GM23338 (cell line): Measurements from ENCODE around the gene PARP1.

ENCODE experiments used
- CREB1 ChIP-seq: fragments of 250-450 bp; sonication (Bioruptor Pico); IDR thresholded peaks from 2 replicates; pipeline ENCODE4 v1.5.0; 2020; ENCODE audit warnings: low read depth, mild to moderate bottlenecking, moderate library complexity
- ETS1 ChIP-seq: IDR thresholded peaks from 2 replicates; pipeline ENCODE4 v1.6.1; 2016; ENCODE audit warnings: antibody characterized with exemption
- EZH2 ChIP-seq: fragments of 200-600 bp; sonication (generic); IDR thresholded peaks from one replicate; pipeline ENCODE4 v1.8.0; 2017; ENCODE audit warnings: antibody characterized with exemption, mild to moderate bottlenecking, low read depth; ENCODE audit not compliant: unreplicated experiment
- EZH2phosphoT487 ChIP-seq: fragments of 200-600 bp; sonication (generic); IDR thresholded peaks from one replicate; pipeline ENCODE4 v1.8.1; 2018; ENCODE audit warnings: antibody characterized with exemption; ENCODE audit not compliant: unreplicated experiment
- JUNB ChIP-seq: IDR thresholded peaks from one replicate; pipeline ENCODE4 v1.6.1; 2016; ENCODE audit warnings: antibody characterized with exemption; ENCODE audit not compliant: unreplicated experiment
- NANOG ChIP-seq: IDR thresholded peaks from 2 replicates; pipeline ENCODE4 v1.6.1; 2016; ENCODE audit warnings: antibody characterized with exemption, borderline replicate concordance
- POLR2AphosphoS5 ChIP-seq: IDR thresholded peaks from 2 replicates; pipeline ENCODE4 v1.6.1; 2016; ENCODE audit warnings: antibody characterized with exemption, low read depth
- REST ChIP-seq: IDR thresholded peaks from one replicate; pipeline ENCODE4 v1.6.1; 2018; ENCODE audit warnings: antibody characterized with exemption; ENCODE audit not compliant: unreplicated experiment
- STAT1 ChIP-seq: IDR thresholded peaks from one replicate; pipeline ENCODE4 v1.6.1; 2016; ENCODE audit warnings: antibody characterized with exemption; ENCODE audit not compliant: unreplicated experiment
- ZNF114 ChIP-seq: fragments of 250-450 bp; sonication (Bioruptor Pico); IDR thresholded peaks from 2 replicates; pipeline ENCODE4 v1.5.0; 2020; ENCODE audit warnings: mild to moderate bottlenecking, moderate library complexity
- ZNF462 ChIP-seq: fragments of 250-450 bp; sonication (Bioruptor Pico); IDR thresholded peaks from 2 replicates; pipeline ENCODE4 v1.5.0; 2020; ENCODE audit warnings: mild to moderate bottlenecking, moderate library complexity
- TF ChIP-seq, protein P1 (sequence below), 2 experiments: fragments of 200-600 bp in 1 of 2; sonication (generic) in 1 of 2; conservative IDR thresholded peaks; 2 replicates each; pipeline versions ENCODE4 v1.5.1 to v1.6.1; 2016 to 2017; ENCODE audit warnings: antibody characterized with exemption in 2 of 2, low read depth in 2 of 2, mild to moderate bottlenecking in 2 of 2, moderate library complexity in 1 of 2

- TF ChIP-seq, protein P1, sequence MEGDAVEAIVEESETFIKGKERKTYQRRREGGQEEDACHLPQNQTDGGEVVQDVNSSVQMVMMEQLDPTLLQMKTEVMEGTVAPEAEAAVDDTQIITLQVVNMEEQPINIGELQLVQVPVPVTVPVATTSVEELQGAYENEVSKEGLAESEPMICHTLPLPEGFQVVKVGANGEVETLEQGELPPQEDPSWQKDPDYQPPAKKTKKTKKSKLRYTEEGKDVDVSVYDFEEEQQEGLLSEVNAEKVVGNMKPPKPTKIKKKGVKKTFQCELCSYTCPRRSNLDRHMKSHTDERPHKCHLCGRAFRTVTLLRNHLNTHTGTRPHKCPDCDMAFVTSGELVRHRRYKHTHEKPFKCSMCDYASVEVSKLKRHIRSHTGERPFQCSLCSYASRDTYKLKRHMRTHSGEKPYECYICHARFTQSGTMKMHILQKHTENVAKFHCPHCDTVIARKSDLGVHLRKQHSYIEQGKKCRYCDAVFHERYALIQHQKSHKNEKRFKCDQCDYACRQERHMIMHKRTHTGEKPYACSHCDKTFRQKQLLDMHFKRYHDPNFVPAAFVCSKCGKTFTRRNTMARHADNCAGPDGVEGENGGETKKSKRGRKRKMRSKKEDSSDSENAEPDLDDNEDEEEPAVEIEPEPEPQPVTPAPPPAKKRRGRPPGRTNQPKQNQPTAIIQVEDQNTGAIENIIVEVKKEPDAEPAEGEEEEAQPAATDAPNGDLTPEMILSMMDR (conservative IDR thresholded peaks at IDR 0.05; ENCODE audit: low read depth in 2 of 2): no peak
- TF ChIP-seq POLR2AphosphoS5 (no peak), CREB1 (no peak), REST (no peak), EZH2 (no peak), EZH2phosphoT487 (no peak), STAT1 (no peak), ZNF114 (CRISPR knock-in tag) (no peak), ZNF462 (CRISPR knock-in tag) (no peak), ETS1 (no peak), JUNB (no peak), NANOG (no peak)
Measured at GRCh38 chr1:226440512-226440911, 32.6 kb upstream of the PARP1 start.
